ENCODE results near the gene CDX1. TPM values are rescaled to one million over a fixed set of nuclear protein-coding genes. Genes with fewer than 3 reads are reported as not detected.
A peak's percentile ranks its signal among the peaks of the same experiment; 100 is the strongest.

Gene CDX1
- total RNA-seq, 2 experiments from 2014 or later: not detected

DNA sequence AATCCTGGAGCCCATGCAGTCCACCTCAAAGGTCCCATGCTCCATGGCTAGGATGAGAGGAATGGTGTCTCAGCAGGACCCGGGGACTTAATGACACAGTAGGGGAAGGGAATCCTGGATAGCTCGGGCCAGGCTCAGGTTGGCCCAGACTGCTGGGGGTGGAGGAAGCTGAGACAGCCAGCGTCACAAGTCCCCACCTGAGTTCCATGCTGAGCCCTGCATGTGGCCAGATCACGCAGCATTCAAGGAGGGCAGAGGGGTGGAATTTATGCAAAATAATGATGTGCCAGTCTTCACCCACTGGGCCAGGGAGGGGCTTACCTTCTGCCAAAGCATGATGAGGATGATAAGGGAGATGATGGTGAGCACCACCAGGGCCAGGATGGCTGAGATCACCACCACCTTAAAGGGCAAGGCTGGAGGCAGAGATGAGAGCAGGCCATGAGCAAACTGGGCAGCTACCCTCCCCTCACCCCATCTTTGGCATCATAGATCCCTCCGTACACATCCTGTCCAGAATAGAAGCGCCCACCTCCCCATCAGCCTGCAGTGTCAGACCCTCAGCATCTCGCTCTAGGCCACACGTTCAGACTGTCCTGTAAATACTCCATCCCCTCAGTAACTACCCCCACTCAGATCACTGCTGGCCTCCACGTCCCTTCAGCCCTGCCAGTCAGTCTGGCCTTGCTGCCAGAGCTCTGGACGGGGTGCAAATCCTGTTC, 40.2 kb upstream of the CDX1 start:
- Mint-ChIP-seq H3K4me1 (no peaks in the 10 kb centered on the region), H3K27ac (no peak overlapping the region), H3K4me3 (no peak overlapping the region), H3K27me3 (no peaks in the 10 kb centered on the region), H3K36me3 (no peaks in the 10 kb centered on the region), H3K9me3 (no peaks in the 10 kb centered on the region)
- DNase-seq: no peak

DNA sequence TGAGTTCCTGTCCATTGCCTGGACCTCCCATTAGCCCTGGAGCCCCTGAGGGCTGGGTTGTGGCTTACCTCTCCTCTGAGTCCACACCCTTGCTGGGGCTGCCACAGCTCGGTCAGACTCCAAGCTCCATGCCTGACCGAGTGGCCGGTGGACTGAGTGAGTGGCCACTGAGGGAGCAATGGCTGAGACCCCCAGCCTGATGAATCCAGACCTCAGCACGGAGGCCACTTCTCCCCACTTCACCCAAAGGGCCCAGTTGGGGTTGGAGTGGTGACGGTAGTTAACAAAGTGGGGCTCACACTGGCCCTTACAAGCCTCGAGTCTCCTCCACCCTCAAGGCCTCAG, 39.7 kb upstream of the CDX1 start:
- Mint-ChIP-seq H3K9me3 (no peaks in the 10 kb centered on the region), H3K4me1 (no peaks in the 10 kb centered on the region), H3K4me3 (no peak overlapping the region), H3K36me3 (no peaks in the 10 kb centered on the region), H3K27ac (no peak overlapping the region), H3K27me3 (no peaks in the 10 kb centered on the region)
- no peak for DNase-seq

DNA sequence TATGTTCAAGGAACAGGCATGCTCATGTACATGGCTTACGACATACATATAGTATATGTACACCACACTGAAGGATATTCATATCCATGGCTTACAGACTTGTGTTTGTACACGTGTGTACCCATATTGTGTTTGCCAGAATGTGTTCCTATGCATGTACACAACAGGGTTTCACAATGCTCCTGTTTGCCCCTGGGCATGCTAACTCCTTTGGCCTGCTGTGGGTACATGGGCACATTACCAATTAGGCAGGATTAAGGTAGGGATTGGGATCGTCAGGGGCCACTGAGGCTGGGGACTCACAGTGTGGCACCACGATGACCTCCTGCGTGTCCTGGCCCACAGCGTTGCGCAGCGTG, 37.1 kb upstream of the CDX1 start:
- no peaks in the 10 kb centered on the region for H3K4me1 Mint-ChIP-seq
- no peak for DNase-seq
- no peaks in the 10 kb centered on the region for H3K36me3 Mint-ChIP-seq
- no peaks in the 10 kb centered on the region for H3K27me3 Mint-ChIP-seq
- H3K4me3 Mint-ChIP-seq: no peak overlapping the region
- H3K9me3 Mint-ChIP-seq: no peaks in the 10 kb centered on the region
- no peak overlapping the region for H3K27ac Mint-ChIP-seq

DNA sequence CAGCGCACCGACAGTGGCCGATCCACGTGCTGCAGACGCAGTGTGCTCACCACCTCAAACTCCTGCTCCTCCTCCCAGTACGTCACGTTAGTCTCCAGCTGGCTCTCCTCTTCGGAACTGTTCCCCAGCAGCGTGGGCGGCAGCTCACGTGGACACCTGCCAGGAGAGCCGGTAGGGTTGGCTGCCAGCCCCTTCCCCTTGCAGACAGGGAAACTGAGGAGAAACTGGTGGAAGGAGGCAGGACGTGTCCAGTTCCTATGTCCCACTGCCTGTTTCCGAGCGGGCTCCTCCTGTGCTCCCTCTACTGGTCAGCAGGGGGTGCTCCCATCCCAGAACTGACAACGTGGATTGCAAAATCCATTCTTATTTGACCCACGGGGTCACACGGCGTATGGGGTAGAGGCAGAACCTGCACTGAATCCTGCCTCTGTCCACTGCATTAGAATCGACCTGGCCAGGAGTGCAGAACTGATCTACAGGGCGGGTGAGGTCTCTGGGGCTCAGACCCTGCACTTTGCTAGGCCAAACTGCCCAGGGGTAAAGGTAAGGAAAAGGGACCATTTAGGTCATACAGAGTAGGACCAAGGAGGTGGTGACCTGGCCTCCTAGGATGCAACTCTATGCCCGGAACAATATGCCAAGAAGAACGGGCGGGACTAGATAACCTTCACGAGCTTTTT, 36.6 kb upstream of the CDX1 start:
- DNase-seq: peak; percentile 47
- Mint-ChIP-seq H3K4me1 (no peaks in the 10 kb centered on the region), H3K27me3 (no peaks in the 10 kb centered on the region), H3K27ac (no peak overlapping the region), H3K4me3 (no peak overlapping the region), H3K36me3 (no peaks in the 10 kb centered on the region), H3K9me3 (no peaks in the 10 kb centered on the region)

DNA sequence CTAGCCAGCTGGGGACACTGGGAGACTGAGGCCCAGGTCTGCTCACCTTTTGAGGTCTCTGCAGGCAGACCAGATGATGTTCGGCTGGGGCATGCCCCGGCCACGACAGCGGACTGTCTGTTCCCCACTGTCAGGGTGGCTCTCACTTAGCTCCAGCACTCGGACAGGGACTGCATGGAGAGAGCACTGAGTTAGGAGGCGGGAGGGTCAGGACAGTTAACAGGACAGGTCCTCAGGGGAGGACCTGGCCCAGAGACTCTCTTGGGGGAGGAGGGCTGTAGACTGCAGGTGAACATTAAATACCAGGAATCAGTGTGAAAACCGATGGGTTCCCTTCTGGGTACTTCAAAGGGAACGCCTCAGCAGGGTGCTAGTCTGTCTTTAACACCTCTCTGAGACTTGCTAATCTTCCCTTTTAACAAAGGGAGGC, 36.1 kb upstream of the CDX1 start:
- Mint-ChIP-seq H3K36me3 (no peaks in the 10 kb centered on the region), H3K27ac (no peak overlapping the region), H3K27me3 (no peaks in the 10 kb centered on the region), H3K4me3 (no peak overlapping the region), H3K4me1 (no peaks in the 10 kb centered on the region), H3K9me3 (no peaks in the 10 kb centered on the region)
- no peak for DNase-seq

DNA sequence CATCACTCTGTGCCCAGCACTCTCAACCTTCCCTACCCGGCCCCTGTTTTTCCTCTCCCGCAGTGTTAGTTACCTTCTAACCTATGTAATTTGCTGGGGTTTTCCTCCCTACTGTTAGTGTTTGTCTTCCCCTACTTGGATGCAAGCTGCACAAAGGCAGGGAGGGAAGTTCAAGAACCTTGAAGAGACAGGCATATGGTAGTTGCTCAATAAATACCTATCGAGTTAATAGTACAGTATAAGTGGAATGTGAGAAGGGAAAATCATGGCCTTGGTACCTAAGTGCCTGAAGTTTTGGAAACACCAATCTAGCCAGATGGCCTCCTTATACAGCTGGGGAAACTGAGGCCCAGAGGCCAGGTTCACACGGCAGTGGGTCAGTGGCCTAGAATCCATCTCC, 35.1 kb upstream of the CDX1 start:
- no peaks in the 10 kb centered on the region for H3K9me3 Mint-ChIP-seq
- no peaks in the 10 kb centered on the region for H3K36me3 Mint-ChIP-seq
- no peak for DNase-seq
- H3K4me1 Mint-ChIP-seq: no peaks in the 10 kb centered on the region
- H3K4me3 Mint-ChIP-seq: no peak overlapping the region
- H3K27me3 Mint-ChIP-seq: no peaks in the 10 kb centered on the region
- H3K27ac Mint-ChIP-seq: no peak overlapping the region

DNA sequence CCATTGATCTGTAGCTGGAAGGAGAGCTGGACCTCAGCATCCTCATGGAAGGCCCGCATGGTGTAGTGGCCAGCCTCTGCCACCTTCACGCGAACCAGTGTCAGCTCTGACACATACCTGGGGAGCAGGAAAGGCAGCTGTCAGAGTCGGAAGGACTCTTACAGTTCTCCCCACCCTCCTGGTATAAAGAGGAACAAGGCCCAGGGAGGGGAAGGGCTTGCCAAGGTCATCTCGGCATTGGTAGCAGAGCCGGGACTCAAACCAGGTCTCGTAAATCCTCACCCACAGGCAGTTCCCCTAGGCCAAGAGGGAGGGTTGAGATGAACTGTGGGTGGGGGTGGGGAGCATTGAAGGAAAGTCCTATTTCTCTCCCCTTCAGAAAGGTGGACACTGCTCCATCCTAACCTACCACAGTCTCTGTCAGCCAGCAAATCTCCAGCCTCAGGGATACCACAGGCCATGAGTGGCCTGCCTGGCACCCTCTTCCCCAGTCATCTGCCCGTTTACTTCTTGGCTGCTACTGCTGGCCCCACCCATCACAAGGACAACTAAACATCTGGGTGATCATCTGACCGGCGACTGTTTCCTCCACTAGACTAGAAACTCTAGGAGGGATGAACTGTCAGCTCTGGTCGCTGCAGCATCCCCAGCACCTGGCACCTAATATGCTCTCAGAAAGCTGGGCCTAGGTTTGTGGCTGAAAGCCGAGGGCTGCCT, 34.4 kb upstream of the CDX1 start:
- Mint-ChIP-seq H3K4me1 (no peaks in the 10 kb centered on the region), H3K27ac (no peak overlapping the region), H3K4me3 (no peak overlapping the region), H3K36me3 (no peaks in the 10 kb centered on the region), H3K9me3 (no peaks in the 10 kb centered on the region), H3K27me3 (no peaks in the 10 kb centered on the region)
- no peak for DNase-seq

DNA sequence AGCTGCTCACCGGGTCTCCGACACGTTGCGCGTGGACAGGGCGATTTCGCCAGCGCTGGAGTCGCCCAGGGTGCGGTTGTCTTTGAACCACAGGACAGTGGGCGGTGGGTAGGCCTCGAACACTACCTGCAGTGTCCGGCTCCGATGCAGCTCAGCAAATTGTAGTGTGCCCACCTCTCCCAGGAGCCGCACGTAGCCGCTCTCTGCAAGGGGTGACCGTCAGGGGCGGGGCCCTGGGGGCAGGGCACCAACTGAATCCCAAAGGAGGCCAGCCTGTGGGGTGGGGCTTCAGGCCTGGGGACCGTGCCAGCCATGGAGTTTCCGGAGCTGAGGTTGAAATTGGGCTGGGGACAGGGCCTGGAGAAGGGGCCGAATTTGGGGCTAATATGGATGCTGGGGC, 33.8 kb upstream of the CDX1 start:
- H3K4me1 Mint-ChIP-seq: no peaks in the 10 kb centered on the region
- no peak overlapping the region for H3K27ac Mint-ChIP-seq

DNA sequence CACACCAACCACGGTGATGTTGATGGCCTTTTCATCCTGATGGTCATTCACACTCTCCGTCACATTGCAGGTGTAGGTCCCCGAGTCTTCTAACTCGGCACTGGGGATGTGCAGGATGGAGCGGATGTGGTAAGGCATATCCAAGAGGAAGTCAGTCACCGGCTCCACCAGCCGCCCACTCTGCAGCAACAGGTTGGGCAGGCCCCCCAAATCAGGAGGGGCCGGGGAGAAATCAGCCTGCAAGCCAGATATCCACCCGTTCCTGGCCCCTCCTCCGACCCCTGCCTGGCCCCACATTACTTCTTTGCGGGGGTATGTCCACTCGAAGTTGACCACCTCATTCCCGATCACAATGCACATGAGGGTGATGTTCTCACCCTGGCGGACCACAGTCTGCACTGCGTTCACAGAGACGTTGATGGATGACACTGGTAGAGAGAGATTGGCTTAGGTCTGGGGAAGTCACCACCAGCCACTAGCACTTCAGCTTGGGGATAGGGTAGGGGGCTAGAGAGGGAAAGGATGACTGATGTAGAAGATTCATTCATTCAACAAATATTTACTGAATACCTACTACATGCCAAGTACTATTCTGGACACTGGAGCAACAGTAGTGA, 32.9 kb upstream of the CDX1 start:
- Mint-ChIP-seq H3K9me3 (no peaks in the 10 kb centered on the region), H3K4me3 (no peak overlapping the region), H3K27ac (no peak overlapping the region), H3K36me3 (no peaks in the 10 kb centered on the region), H3K27me3 (no peaks in the 10 kb centered on the region), H3K4me1 (no peaks in the 10 kb centered on the region)
- no peak for DNase-seq

More for the DNA sequence above, 33.8 kb upstream of the CDX1 start:
- no peak for DNase-seq
- no peaks in the 10 kb centered on the region for H3K9me3 Mint-ChIP-seq
- no peaks in the 10 kb centered on the region for H3K27me3 Mint-ChIP-seq
- no peak overlapping the region for H3K4me3 Mint-ChIP-seq
- no peaks in the 10 kb centered on the region for H3K36me3 Mint-ChIP-seq

DNA sequence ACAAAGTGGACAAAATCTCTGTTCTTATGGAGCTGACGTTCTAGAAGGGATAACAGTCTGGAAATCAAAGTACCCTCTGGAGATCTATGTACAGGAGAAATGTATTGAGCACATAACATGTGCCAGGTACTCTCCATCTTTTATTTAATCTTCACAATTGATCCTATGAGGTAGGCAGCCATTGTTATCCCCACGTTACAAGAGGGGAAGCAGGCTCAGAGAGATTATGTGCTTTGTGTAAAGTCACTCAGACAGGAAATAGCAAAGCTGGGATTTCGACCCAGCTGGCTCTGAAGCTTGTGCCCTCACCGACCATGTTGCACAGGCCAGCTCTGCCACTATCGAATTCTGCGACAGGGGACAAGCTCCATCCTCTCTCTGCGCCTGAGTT, 32.4 kb upstream of the CDX1 start:
- no peaks in the 10 kb centered on the region for H3K36me3 Mint-ChIP-seq

DNA sequence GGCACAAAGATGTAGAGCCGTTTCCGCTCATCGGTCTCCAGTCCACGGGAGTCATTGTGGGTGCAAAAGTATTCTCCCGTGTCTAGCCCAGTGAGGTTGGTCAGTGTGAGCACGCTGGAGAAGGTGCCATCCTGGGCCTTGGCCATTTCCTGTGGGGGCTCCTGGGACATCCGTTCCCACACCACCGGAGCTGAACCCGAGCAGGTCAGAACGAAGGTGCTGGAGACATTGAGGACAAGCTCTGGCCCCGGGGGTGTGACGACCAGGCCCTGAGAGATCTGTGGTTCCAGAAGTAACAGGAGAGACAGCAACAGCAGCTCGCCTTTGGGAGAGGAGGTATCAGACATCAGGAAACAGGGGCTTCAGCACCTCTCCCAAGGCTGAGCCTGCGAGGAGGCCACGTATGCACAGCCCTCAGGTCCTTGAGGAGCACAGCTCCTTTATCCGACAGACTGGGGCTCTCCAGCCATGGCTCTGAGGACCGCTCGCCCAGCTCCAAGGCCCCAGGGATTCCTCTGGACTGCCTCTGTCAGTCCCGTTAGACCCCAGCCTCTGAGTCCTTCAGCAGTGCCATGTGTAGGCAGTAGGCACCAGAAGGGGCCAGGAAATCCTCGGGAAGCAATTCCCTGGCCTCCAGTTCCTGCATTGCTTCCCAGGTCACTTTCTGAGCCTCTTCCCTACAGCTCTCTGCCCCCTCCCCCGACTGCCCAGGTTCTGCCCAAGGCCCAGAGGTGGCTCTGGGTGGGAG, 30.8 kb upstream of the CDX1 start:
- Mint-ChIP-seq H3K9me3 (no peaks in the 10 kb centered on the region), H3K4me3 (no peak overlapping the region), H3K27me3 (no peaks in the 10 kb centered on the region), H3K4me1 (no peaks in the 10 kb centered on the region), H3K27ac (no peak overlapping the region), H3K36me3 (no peaks in the 10 kb centered on the region)
- DNase-seq: no peak

More for the DNA sequence above, 32.4 kb upstream of the CDX1 start:
- no peak overlapping the region for H3K4me3 Mint-ChIP-seq
- H3K9me3 Mint-ChIP-seq: no peaks in the 10 kb centered on the region
- DNase-seq: no peak
- no peak overlapping the region for H3K27ac Mint-ChIP-seq
- no peaks in the 10 kb centered on the region for H3K27me3 Mint-ChIP-seq
- H3K4me1 Mint-ChIP-seq: no peaks in the 10 kb centered on the region

DNA sequence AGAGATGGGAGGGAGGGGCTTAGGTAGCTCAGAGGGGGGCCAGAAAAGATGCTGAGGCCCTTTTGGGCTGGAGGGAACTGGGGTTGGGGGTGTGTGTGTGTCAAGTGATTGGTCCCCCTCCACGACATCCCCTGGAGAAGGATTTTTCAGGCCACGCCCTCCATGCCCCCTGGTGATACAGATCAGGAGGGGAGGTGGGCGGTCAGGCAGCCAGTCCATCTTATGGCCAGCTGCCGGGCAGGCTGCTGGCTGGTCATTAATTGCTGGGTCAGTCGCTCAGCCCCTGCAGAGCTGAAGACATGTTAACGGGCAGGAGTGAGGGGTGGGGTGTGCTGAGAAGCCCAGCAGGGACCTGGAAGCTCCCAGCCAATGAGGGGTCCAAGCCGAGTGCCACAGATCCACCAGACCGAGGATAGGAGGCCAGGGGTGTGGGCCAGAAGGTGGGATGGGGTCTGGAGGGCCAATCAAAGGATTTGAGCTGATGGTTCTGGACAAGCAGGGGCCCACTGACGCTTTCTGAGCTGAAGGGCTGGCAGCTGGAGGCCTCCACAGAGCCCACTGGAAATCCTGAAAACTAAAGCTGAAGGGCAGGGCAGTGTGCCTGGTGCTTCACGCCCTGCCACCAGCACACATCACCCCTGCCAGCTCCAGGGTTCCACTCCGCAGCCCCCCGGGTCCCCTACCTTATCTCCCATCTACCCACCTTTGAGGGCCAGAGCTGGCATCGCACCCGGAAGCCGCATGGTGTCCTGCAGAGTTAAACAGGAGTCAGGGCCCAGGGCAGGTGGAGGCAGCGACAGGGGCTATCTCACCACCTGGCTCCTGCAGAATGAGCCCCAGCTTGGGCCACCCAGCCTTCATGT, 30.0 kb upstream of the CDX1 start:
- H3K27me3 Mint-ChIP-seq: no peaks in the 10 kb centered on the region
- H3K36me3 Mint-ChIP-seq: no peaks in the 10 kb centered on the region
- no peak overlapping the region for H3K4me3 Mint-ChIP-seq
- H3K4me1 Mint-ChIP-seq: no peaks in the 10 kb centered on the region
- H3K9me3 Mint-ChIP-seq: no peaks in the 10 kb centered on the region
- no peak overlapping the region for H3K27ac Mint-ChIP-seq
- no peak for DNase-seq

DNA sequence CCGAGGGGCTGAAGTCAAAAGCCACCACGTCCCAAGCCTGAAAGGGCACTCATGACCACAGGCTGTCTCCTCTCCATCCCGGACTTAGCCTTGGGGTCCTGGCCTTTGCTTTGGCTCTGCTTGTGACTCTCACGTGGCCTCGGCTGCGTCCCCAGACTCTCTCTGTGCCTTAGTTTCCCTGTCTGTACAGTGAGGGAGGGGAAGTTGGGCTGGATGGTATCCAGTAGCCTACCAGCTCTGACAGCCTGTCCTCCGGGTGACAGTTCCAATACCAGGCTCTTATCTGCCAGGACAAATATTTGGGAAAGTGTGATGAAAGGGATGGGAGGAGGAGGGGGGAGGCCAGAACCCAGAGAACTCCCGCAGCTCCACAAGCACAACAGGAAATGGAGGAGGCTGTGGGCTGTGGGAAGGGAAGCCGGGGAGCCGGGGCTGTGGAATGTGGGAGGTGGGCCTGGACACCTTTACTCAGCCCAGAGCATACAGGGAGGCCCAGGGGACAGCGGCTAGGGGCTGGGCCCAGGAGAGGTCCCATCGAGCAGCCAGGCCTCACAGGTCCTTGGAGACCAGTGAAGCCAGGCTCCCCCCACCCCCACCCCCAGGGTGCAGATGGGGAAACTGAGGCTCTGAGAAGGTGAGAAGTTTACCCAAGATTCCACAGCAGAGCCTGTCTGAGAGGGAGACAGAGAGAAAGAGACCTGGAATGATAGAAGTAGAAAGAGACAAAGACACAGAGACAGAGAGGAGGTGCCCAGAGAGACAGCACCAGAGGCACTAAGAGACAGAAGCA, 29.2 kb upstream of the CDX1 start:
- no peaks in the 10 kb centered on the region for H3K36me3 Mint-ChIP-seq
- no peak overlapping the region for H3K27ac Mint-ChIP-seq
- DNase-seq: no peak
- no peaks in the 10 kb centered on the region for H3K9me3 Mint-ChIP-seq
- no peaks in the 10 kb centered on the region for H3K4me1 Mint-ChIP-seq
- no peaks in the 10 kb centered on the region for H3K27me3 Mint-ChIP-seq
- H3K4me3 Mint-ChIP-seq: no peak overlapping the region

DNA sequence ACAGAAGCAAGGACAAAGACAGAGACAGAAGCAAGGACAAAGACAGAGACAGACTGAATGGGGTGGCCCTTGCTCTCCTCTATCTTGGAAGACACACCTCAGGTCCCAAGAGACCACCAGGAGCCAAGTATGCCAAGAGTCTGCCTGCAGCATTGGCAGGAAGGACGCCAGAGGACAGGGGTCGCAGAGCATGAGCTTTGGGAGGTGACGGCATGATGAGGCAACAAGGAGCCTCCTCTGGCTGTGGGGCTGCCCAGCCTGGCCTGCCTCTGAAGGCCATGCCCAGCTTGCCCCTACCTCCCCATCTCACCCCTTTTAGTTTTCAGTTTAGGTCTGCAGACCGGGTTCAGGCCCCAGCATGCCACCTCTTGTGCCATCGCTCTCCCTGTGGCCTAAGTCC, 28.6 kb upstream of the CDX1 start:
- Mint-ChIP-seq H3K27ac (no peak overlapping the region), H3K27me3 (no peaks in the 10 kb centered on the region), H3K4me3 (no peak overlapping the region), H3K36me3 (no peaks in the 10 kb centered on the region), H3K4me1 (peaks cover 2% of the 10 kb centered on the region), H3K9me3 (no peaks in the 10 kb centered on the region)
- no peak for DNase-seq
